A673 (cell line): ENCODE data around the gene ATP5MK. TPM values are rescaled to one million over a fixed set of nuclear protein-coding genes. Genes with fewer than 3 reads are reported as not detected.
"Not testable (repeated sequence)": the region's sequence is repeated elsewhere in the genome, so short reads cannot be mapped to it uniquely, and the experiment has no call there.

Experiments used
- BruUV-seq: library from RNA; stranded (reverse); fragments of 400-500 nt; replicated peaks from 2 replicates; lab custom pipeline; 2021; lab: Mats Ljungman, UMichigan
- CTCF ChIA-PET: fragments of 300-600 bp; sonication (Branson Sonifier 250); formaldehyde crosslinking; loops from one replicate; lab custom pipeline; 2022; ENCODE audit warnings: antibody characterized with exemption; lab: Charles Lee
- POLR2A ChIA-PET: fragments of 300-600 bp; sonication (Branson Sonifier 250); formaldehyde crosslinking; loops from one replicate; lab custom pipeline; 2022; ENCODE audit warnings: antibody characterized with exemption; ENCODE audit not compliant: low non-redundant PET; lab: Charles Lee
- DNase-seq: peaks from one replicate; pipeline ENCODE4 v3.0.0-alpha.2; 2015; ENCODE audit warnings: low spot score
- H3K27ac ChIP-seq: fragments of 200-600 bp; sonication (generic); 2 replicates; pipeline ENCODE4 v1.5.1; 2016; ENCODE audit warnings: mixed run types, low read depth, mild to moderate bottlenecking, mixed read lengths, antibody characterized with exemption, low read length; ENCODE audit not compliant: poor library complexity, severe bottlenecking
- H3K27me3 ChIP-seq: fragments of 200-600 bp; sonication (generic); replicated peaks from 2 replicates; pipeline ENCODE4 v1.6.1; 2017; ENCODE audit warnings: mixed run types, low read depth, mild to moderate bottlenecking, mixed read lengths, antibody characterized with exemption, low read length; ENCODE audit not compliant: insufficient read depth, poor library complexity
- H3K36me3 ChIP-seq: fragments of 200-600 bp; sonication (generic); 2 replicates; pipeline ENCODE4 v1.6.1; 2016; ENCODE audit warnings: mixed run types, mild to moderate bottlenecking, mixed read lengths, antibody characterized with exemption, low read length; ENCODE audit not compliant: insufficient read depth, poor library complexity, severe bottlenecking
- H3K4me1 ChIP-seq: fragments of 200-600 bp; sonication (generic); 2 replicates; pipeline ENCODE4 v1.6.1; 2017; ENCODE audit warnings: mixed run types, mild to moderate bottlenecking, mixed read lengths, antibody characterized with exemption, low read length; ENCODE audit not compliant: insufficient read depth, poor library complexity, severe bottlenecking
- H3K4me3 ChIP-seq: fragments of 200-600 bp; sonication (generic); 2 replicates; pipeline ENCODE4 v1.5.1; 2016; ENCODE audit warnings: low read depth, mixed run types, mild to moderate bottlenecking, mixed read lengths, low read length; ENCODE audit not compliant: poor library complexity, severe bottlenecking
- H3K9me3 ChIP-seq: fragments of 200-600 bp; sonication (generic); 2 replicates; pipeline ENCODE4 v1.6.1; 2016; ENCODE audit warnings: mixed run types, low read depth, mild to moderate bottlenecking, mixed read lengths, antibody characterized with exemption, low read length; ENCODE audit not compliant: poor library complexity, severe bottlenecking
- EZH2 ChIP-seq: fragments of 200-600 bp; sonication (generic); IDR thresholded peaks from 2 replicates; pipeline ENCODE4 v1.6.1; 2017; ENCODE audit warnings: borderline replicate concordance, low read depth, mild to moderate bottlenecking, mixed read lengths, antibody characterized with exemption, low read length; ENCODE audit not compliant: poor library complexity, severe bottlenecking
- intact Hi-C: fragments of 100-400 bp; cut with micrococcal nuclease; formaldehyde crosslinking; loops from one replicate; pipeline ENCODE4 v1.10.0; 2022; ENCODE audit not compliant: unreplicated experiment
- total RNA-seq: library from RNA; stranded (reverse); gene quantifications from 2 replicates; pipeline ENCODE4 v1.2.3, GENCODE V29; 2021
- TF ChIP-seq, protein P1 (sequence below): fragments of 300-800, 200-600 bp; sonication (generic); conservative IDR thresholded peaks from 2 replicates; pipeline ENCODE4 v1.5.1; 2017; ENCODE audit warnings: low read depth, mild to moderate bottlenecking, antibody characterized with exemption, low read length, moderate library complexity, mixed read lengths

ATP5MK gene
- total RNA-seq, 1 experiment from 2014 or later = 426 TPM

GRCh38 chr10:103427866-103428265 is 31.6 kb upstream of the ATP5MK start:
- TF ChIP-seq EZH2 = no peak
- CTCF ChIA-PET = no interaction called here
- Histone ChIP-seq H3K36me3 (peaks cover 89% of the 10 kb centered on the region), H3K27ac (no peak overlapping the region), H3K4me3 (no peak overlapping the region), H3K4me1 (no peaks in the 10 kb centered on the region), H3K27me3 (no peaks in the 10 kb centered on the region), H3K9me3 (no peaks in the 10 kb centered on the region)
- no peak for DNase-seq
- POLR2A ChIA-PET = no interaction called here
- intact Hi-C loops = no loop called here
- BruUV-seq = no TSS peak

GRCh38 chr10:103423748-103424147 is 27.5 kb upstream of the ATP5MK start:
- POLR2A ChIA-PET = no interaction called here
- Histone ChIP-seq H3K4me1 (no peaks in the 10 kb centered on the region), H3K9me3 (no peaks in the 10 kb centered on the region), H3K36me3 (peaks cover 86% of the 10 kb centered on the region), H3K27ac (no peak overlapping the region), H3K4me3 (no peak overlapping the region), H3K27me3 (no peaks in the 10 kb centered on the region)
- CTCF ChIA-PET = interaction anchor here (0.6 kb wide), 1 partner anchor 17 kb away, joined by 3 read pairs; no protein-coding TSS in a partner anchor
- no peak for DNase-seq
- no TSS peak for BruUV-seq
- intact Hi-C loops = no loop called here
- TF ChIP-seq EZH2 = no peak
- TF ChIP-seq, protein P1, sequence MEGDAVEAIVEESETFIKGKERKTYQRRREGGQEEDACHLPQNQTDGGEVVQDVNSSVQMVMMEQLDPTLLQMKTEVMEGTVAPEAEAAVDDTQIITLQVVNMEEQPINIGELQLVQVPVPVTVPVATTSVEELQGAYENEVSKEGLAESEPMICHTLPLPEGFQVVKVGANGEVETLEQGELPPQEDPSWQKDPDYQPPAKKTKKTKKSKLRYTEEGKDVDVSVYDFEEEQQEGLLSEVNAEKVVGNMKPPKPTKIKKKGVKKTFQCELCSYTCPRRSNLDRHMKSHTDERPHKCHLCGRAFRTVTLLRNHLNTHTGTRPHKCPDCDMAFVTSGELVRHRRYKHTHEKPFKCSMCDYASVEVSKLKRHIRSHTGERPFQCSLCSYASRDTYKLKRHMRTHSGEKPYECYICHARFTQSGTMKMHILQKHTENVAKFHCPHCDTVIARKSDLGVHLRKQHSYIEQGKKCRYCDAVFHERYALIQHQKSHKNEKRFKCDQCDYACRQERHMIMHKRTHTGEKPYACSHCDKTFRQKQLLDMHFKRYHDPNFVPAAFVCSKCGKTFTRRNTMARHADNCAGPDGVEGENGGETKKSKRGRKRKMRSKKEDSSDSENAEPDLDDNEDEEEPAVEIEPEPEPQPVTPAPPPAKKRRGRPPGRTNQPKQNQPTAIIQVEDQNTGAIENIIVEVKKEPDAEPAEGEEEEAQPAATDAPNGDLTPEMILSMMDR = no peak

DNA sequence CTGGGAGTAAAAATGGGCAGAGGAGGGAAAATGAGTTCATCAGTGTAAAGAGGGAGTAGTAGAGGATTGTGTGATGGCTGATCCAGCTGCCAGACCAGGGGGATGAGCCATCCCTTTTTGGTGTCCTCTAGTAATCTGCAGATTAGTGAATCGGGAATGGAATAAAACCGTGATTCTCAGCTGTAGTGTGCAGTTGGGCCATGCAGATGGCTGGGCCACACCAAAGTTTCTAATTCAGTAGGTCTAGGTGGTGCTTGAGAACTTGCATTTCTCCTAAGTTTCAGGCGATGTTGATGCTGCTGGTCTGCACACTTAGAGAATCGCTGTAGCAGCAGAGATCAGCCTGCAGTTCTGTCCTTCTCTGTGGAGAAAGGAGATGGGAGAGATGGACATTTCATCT is 22.8 kb upstream of the ATP5MK start:
- Histone ChIP-seq H3K4me1 (no peaks in the 10 kb centered on the region), H3K27ac (no peak overlapping the region), H3K36me3 (peaks cover 93% of the 10 kb centered on the region), H3K27me3 (no peaks in the 10 kb centered on the region), H3K9me3 (no peaks in the 10 kb centered on the region), H3K4me3 (no peak overlapping the region)
- POLR2A ChIA-PET = no interaction called here
- CTCF ChIA-PET = no interaction called here
- TF ChIP-seq, protein P1 = no peak
- no peak for TF ChIP-seq EZH2
- intact Hi-C loops = loop anchor here (5.0 kb wide), 1 partner anchor 68 kb away; no protein-coding TSS in a partner anchor
- no TSS peak for BruUV-seq
- DNase-seq = no peak

GRCh38 chr10:103417601-103418000 is 21.3 kb upstream of the ATP5MK start:
- CTCF ChIA-PET = interaction anchor here (0.6 kb wide), 1 partner anchor 148 kb away, joined by 3 read pairs; no protein-coding TSS in a partner anchor
- H3K27me3 ChIP-seq = no peaks in the 10 kb centered on the region
- BruUV-seq = no TSS peak
- TF ChIP-seq EZH2 = no peak
- TF ChIP-seq, protein P1 = no peak
- H3K4me3 ChIP-seq = no peak overlapping the region
- POLR2A ChIA-PET = no interaction called here
- H3K27ac ChIP-seq = no peak overlapping the region
- intact Hi-C loops = loop anchor here (2.0 to 5.0 kb wide), 2 partner anchors 70 to 175 kb away; no protein-coding TSS in a partner anchor
- no peaks in the 10 kb centered on the region for H3K9me3 ChIP-seq
- no peaks in the 10 kb centered on the region for H3K4me1 ChIP-seq
- DNase-seq = no peak
- peaks cover 93% of the 10 kb centered on the region for H3K36me3 ChIP-seq

GRCh38 chr10:103417148-103417469 is 20.8 kb upstream of the ATP5MK start:
- H3K4me3 ChIP-seq, POLR2A ChIA-PET, H3K27me3 ChIP-seq, H3K27ac ChIP-seq, BruUV-seq, DNase-seq, H3K4me1 ChIP-seq, H3K9me3 ChIP-seq: not testable (repeated sequence)
- intact Hi-C loops = loop anchor here (2.0 to 5.0 kb wide), 2 partner anchors 70 to 176 kb away; no protein-coding TSS in a partner anchor
- peaks cover 88% of the 10 kb centered on the region for H3K36me3 ChIP-seq
- CTCF ChIA-PET = interaction anchor here (0.6 kb wide), 1 partner anchor 148 kb away, joined by 3 read pairs; no protein-coding TSS in a partner anchor
